MM.1S (cell line): Measurements from ENCODE around the gene DEAF1.

ENCODE experiments used
- DNase-seq: peaks from one replicate; pipeline ENCODE4 v3.0.0-alpha.2; 2015
- H2AFZ ChIP-seq: fragments of 300-600 bp; sonication (generic); 2 replicates; pipeline ENCODE4 v1.6.0; 2016; ENCODE audit warnings: antibody characterized with exemption, low read length
- H3F3A ChIP-seq: fragments of 300-600 bp; sonication (generic); 2 replicates; pipeline ENCODE4 v1.6.1; 2016; ENCODE audit warnings: mild to moderate bottlenecking, antibody characterized with exemption, low read length, moderate library complexity, mixed read lengths; ENCODE audit not compliant: insufficient read depth
- H3K27ac ChIP-seq: fragments of 300-600 bp; sonication (generic); 2 replicates; pipeline ENCODE4 v1.5.1; 2016; ENCODE audit warnings: mild to moderate bottlenecking, low read length
- H3K27me3 ChIP-seq: fragments of 300-600 bp; sonication (generic); replicated peaks from 2 replicates; pipeline ENCODE4 v1.6.0; 2016; ENCODE audit warnings: low read length; ENCODE audit not compliant: insufficient read depth
- H3K36me3 ChIP-seq: fragments of 300-600 bp; sonication (generic); replicated peaks from 2 replicates; pipeline ENCODE4 v1.6.1; 2016; ENCODE audit warnings: mild to moderate bottlenecking, low read length, mixed read lengths; ENCODE audit not compliant: insufficient read depth
- H3K4me1 ChIP-seq: fragments of 300-600 bp; sonication (generic); 2 replicates; pipeline ENCODE4 v1.6.1; 2016; ENCODE audit warnings: low read length, mixed read lengths
- H3K4me2 ChIP-seq: fragments of 300-600 bp; sonication (generic); 2 replicates; pipeline ENCODE4 v1.6.0; 2016; ENCODE audit warnings: low read depth, low read length
- H3K4me3 ChIP-seq: fragments of 300-600 bp; sonication (generic); 2 replicates; pipeline ENCODE4 v1.5.1; 2016; ENCODE audit warnings: low read length, mixed read lengths
- H3K79me2 ChIP-seq: fragments of 300-600 bp; sonication (generic); 2 replicates; pipeline ENCODE4 v1.6.1; 2016; ENCODE audit warnings: mixed run types, low read length, mixed read lengths
- H3K9ac ChIP-seq: fragments of 300-600 bp; sonication (generic); 2 replicates; pipeline ENCODE4 v1.6.1; 2016; ENCODE audit warnings: low read length, mixed read lengths
- H3K9me2 ChIP-seq: fragments of 300-600 bp; sonication (generic); replicated peaks from 2 replicates; pipeline ENCODE4 v1.6.1; 2016; ENCODE audit warnings: mild to moderate bottlenecking, low read length, mixed read lengths; ENCODE audit not compliant: insufficient read depth
- H3K9me3 ChIP-seq: fragments of 300-600 bp; sonication (generic); replicated peaks from 2 replicates; pipeline ENCODE4 v1.6.1; 2016; ENCODE audit warnings: mild to moderate bottlenecking, low read length, mixed read lengths; ENCODE audit not compliant: insufficient read depth
- H4K20me1 ChIP-seq: fragments of 300-600 bp; sonication (generic); 2 replicates; pipeline ENCODE4 v1.6.1; 2016; ENCODE audit warnings: mild to moderate bottlenecking, low read length, moderate library complexity, mixed read lengths; ENCODE audit not compliant: insufficient read depth
- CTCF ChIP-seq: fragments of 300-600 bp; sonication (generic); IDR thresholded peaks from 2 replicates; pipeline ENCODE4 v1.5.1; 2016; ENCODE audit warnings: antibody characterized with exemption, low read length, mixed read lengths
- EZH2 ChIP-seq: fragments of 300-600 bp; sonication (generic); optimal IDR thresholded peaks from 2 replicates; pipeline ENCODE3; 2017; ENCODE audit warnings: low read depth, mild to moderate bottlenecking, antibody characterized with exemption, low read length, mixed read lengths
- EZH2phosphoT487 ChIP-seq: fragments of 300-600 bp; sonication (generic); IDR thresholded peaks from 2 replicates; pipeline ENCODE4 v1.6.1; 2018; ENCODE audit warnings: antibody characterized with exemption, low read length

The DEAF1 gene

DNA sequence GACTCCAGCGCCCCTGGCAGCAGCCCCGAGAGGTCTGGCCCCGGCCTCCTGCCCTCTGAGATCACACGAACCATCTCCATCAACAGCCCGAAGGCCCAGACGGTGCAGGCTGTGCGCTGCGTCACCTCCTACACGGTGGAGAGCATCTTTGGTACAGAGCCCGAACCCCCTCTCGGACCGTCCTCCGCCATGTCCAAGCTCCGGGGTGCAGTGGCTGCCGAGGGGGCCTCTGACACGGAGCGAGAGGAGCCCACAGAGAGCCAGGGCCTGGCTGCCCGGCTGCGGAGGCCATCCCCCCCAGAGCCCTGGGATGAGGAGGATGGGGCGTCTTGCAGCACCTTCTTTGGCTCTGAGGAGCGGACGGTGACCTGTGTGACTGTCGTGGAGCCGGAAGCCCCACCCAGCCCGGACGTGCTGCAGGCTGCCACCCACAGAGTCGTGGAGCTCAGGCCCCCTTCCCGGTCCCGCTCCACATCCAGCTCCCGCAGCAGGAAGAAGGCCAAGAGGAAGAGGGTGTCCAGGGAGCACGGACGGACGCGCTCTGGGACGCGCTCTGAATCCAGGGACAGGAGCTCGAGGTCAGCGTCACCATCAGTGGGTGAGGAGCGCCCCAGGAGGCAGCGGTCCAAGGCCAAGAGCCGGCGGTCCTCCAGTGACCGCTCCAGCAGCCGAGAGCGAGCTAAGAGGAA is 86.9 kb downstream of the DEAF1 start:
- Histone ChIP-seq H3K36me3 (peaks cover 12% of the 10 kb centered on the region), H3K4me3 (no peak overlapping the region), H3K79me2 (peaks cover 27% of the 10 kb centered on the region; the same call in 1 of the 2 replicates), H3K27ac (no peak overlapping the region), H3K4me2 (no peak overlapping the region), H3K9me3 (no peaks in the 10 kb centered on the region), H3K4me1 (no peaks in the 10 kb centered on the region), H4K20me1 (no peaks in the 10 kb centered on the region), H2AFZ (no peak overlapping the region), H3F3A (no peaks in the 10 kb centered on the region), H3K9me2 (no peaks in the 10 kb centered on the region), H3K27me3 (no peaks in the 10 kb centered on the region), H3K9ac (no peak overlapping the region)
- no peak for TF ChIP-seq CTCF
- no peak for DNase-seq

DNA sequence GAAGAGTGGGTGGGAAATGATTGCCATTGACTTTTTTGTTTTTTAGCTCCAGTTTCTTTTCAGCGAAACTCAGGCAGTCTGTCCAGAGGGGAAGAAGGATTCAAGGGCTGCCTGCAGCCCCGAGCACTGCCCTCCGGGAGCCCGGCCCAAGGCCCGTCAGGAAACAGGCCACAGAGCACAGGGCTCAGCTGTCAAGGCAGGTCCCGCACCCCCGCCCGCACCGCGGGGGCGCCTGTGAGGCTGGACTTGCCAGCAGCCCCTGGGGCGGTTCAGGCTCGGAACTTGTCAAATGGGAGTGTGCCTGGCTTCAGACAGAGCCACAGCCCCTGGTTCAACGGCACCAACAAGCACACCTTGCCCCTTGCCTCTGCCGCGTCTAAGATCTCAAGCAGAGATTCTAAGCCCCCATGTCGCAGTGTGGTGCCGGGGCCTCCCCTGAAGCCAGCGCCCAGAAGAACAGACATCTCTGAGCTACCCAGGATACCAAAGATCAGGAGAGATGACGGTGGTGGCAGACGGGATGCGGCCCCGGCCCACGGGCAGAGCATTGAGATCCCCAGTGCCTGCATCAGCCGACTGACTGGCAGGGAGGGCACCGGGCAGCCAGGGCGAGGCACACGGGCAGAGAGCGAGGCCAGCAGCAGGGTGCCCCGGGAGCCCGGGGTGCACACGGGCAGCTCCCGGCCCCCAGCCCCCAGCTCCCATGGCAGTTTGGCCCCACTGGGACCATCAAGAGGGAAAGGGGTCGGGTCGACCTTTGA is 87.8 kb downstream of the DEAF1 start:
- H3F3A ChIP-seq, result no peaks in the 10 kb centered on the region
- no peaks in the 10 kb centered on the region for H4K20me1 ChIP-seq
- H3K79me2 ChIP-seq, result peaks cover 23% of the 10 kb centered on the region; the same call in 1 of the 2 replicates
- no peaks in the 10 kb centered on the region for H3K4me1 ChIP-seq
- no peaks in the 10 kb centered on the region for H3K9me2 ChIP-seq
- no peak for DNase-seq
- H3K27ac ChIP-seq, result no peak overlapping the region
- no peak overlapping the region for H2AFZ ChIP-seq
- no peaks in the 10 kb centered on the region for H3K9me3 ChIP-seq
- no peak overlapping the region for H3K4me3 ChIP-seq
- H3K9ac ChIP-seq, result no peak overlapping the region
- TF ChIP-seq EZH2, result no peak
- TF ChIP-seq CTCF, result no peak
- H3K4me2 ChIP-seq, result no peak overlapping the region
- H3K27me3 ChIP-seq, result no peaks in the 10 kb centered on the region
- peaks cover 12% of the 10 kb centered on the region; the same call in 1 of the 2 replicates for H3K36me3 ChIP-seq

GRCh38 chr11:606245-606644 is 88.8 kb downstream of the DEAF1 start:
- Histone ChIP-seq H3K4me3 (no peak overlapping the region), H4K20me1 (no peaks in the 10 kb centered on the region), H3K4me1 (no peaks in the 10 kb centered on the region), H3F3A (no peaks in the 10 kb centered on the region), H3K36me3 (peaks cover 15% of the 10 kb centered on the region; the same call in 1 of the 2 replicates), H3K4me2 (no peak overlapping the region), H3K27me3 (no peaks in the 10 kb centered on the region), H2AFZ (no peak overlapping the region), H3K9ac (no peak overlapping the region), H3K9me2 (no peaks in the 10 kb centered on the region), H3K27ac (no peak overlapping the region), H3K79me2 (peaks cover 28% of the 10 kb centered on the region), H3K9me3 (no peaks in the 10 kb centered on the region)
- TF ChIP-seq CTCF (no peak), EZH2 (no peak), EZH2phosphoT487 (no peak)
- DNase-seq, result no peak
